ENCODE results near the gene RANBP1.
A peak's percentile ranks its signal among the peaks of the same experiment; 100 is the strongest.

Gene RANBP1

GRCh38 chr22:20125201-20126174 is 9.6 kb downstream of the RANBP1 start:
- no peak for DNase-seq

DNA sequence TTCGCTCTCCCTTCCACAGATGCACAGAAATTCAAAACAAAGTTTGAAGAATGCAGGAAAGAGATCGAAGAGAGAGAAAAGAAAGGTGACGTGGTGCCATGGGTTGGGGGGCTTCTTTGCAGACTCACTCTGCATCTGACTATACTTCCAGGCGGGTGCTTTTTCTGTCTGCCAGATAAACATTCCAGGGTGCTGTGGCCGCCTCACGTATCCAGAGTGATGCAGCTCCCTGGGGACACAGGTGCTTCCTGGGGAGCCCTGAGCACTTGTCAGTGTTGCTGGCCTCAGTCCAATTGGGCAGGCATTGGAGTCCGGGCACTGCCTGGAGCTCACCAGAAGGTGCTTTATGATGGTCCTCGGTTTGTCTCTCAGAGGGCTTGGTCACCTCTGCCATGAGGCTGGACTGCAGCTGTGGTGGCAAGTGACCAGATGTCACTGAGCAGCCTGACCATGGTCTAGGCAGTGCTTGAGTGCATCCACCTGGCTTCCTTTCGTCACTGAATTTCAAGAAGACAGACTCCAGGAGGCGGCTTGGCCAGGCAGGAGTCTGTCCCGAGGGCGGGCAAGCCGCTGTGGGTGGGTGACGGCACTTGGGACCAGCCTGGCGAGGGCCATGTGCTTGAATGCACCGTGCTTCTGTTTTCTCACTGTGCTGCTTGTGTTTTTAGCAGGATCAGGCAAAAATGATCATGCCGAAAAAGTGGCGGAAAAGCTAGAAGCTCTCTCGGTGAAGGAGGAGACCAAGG is 10.6 kb downstream of the RANBP1 start:
- DNase-seq = no peak

DNA sequence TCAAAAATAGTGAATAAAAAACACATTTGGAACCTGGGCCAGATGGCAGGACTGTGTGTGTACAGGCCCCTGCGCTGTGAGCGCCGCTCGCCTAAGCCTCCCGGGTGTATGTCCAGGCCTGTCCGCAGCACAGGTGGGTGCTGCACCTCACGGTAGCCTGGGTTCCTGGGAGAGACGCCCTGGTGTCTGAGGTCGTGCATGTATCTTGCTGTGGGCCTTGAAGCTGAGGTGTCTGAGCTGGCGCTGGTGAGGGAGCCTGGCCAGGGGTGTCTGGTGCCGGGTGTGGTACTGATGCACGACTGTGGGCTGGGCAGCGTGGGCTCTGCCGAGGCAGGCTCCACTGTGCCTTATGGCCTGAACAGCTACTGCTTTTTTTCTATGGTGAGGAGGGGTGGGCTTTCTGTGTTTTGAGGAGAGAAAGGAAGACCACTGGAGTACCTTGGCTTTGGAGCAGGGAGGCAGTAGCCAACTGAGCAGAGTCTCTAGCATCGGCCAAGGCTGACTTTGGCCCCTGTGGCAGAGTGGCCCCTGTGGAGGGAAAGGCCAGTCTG is 11.5 kb downstream of the RANBP1 start:
- no peak for DNase-seq

- DNase-seq = no peak
Observed at GRCh38 chr22:20127869-20128618, 12.1 kb downstream of the RANBP1 start.

- no peak for DNase-seq
Observed at GRCh38 chr22:20128619-20128901, 12.7 kb downstream of the RANBP1 start.

- DNase-seq = peak in 1 of 2 experiments; percentile 12
Observed at GRCh38 chr22:20128902-20129746, 13.2 kb downstream of the RANBP1 start.

DNA sequence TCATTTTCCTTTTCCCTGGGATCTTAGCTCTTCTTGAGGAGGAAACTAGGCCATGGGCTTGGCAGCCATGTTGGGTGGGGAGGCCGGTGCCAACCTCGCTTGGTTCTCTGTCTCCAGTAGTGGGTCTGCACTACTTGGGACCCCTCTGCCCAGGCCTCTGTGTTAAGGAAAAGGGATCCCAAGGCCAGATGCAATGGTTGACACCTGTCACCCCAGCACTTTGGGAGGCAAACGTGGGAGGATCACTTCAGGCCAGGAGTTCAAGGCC is 13.8 kb downstream of the RANBP1 start:
- DNase-seq = no peak

- no peak for DNase-seq
Observed at GRCh38 chr22:20130319-20130718, 14.4 kb downstream of the RANBP1 start.

- DNase-seq = peak; percentile 44 to 51
Observed at GRCh38 chr22:20130731-20131596, 15.1 kb downstream of the RANBP1 start.

DNA sequence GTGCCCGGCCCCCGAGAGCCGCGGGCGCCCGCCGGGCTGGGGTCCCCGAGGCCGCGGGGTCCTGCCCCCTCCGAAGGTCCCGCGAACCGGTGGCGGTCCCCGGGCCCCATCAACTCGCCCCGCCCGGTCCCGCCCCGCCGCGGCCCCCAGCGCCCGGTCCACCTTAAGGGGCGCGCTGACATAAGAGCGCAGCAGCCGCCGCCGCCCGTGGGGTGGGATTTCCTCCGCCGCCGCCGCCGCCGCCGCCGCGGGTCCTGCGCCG is 15.6 kb downstream of the RANBP1 start, which contains the start of gene ZDHHC8:
Gene ZDHHC8, plus strand, starts transcription at position 208 of the 262 bp plus-strand sequence. CDS start 144 bp downstream, outside the sequence.
- DNase-seq = no peak

DNA sequence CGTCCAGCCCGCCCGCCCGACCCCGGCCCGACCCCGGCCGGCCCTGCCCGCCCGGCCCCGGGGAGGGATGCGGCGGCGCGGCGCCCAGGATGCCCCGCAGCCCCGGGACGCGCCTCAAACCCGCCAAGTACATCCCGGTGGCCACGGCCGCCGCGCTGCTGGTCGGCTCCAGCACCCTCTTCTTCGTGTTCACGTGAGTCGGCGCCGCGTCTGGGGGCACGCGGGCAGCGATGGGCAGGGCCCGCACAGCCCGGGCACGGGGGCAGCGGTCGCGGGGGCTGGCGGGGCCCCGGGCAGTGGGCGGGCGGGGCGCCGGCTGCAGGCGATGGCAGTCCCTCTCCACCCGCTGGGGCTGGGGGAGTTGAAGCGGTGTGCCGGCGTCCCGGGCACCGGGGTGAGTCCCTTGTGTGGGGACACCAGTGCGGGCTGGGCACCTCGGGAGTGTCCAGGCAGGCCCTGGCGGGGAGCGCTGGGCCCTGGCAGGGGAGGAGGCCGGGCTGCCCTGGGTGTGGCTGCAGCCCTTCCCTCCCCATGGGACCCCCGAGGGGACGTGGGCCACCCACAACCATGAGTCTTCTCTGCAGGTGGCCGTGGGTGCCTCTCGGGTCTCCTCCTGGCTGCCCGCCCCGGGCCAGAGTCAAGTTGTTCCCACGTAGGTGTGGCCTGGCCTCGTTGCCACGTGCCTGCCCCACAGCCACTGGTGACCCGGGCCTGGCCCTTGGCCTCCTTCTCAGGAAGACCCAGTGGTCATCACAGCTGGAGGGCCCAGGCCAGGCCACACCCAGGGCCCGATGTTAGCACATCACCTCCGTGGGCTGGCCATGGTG is 16.2 kb downstream of the RANBP1 start:
- DNase-seq = no peak

DNA sequence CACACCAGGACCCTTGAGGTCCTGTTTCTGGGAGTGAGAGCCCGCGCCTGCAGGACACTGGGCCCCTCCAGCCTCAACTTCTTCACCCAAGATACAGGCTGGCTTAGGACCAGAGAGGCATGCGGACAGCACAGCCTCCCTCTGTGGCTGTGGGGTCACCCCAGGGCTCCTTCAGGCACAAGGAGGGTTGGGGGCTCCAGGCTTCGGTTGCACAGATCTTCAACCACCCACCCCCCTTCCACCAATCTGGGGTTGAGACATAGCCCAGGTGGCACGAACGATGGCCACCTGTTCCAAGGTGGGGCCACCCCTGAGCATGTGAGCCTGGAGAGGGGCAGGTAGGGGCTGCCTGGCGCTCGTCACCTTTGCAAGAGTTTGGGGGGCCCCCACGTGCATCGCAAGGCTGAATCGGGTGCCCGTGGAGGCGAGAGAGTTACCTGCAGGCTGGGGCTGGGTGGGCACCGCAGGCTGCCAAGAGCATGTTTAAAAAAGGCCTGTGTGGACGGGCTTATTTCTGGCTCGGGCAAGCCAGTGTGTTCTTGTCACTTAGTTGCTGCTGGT is 16.9 kb downstream of the RANBP1 start:
- no peak for DNase-seq

GRCh38 chr22:20133930-20134549 is 18.1 kb downstream of the RANBP1 start:
- no peak for DNase-seq

- no peak for DNase-seq
Observed at GRCh38 chr22:20135265-20135664, 19.4 kb downstream of the RANBP1 start.

GRCh38 chr22:20135806-20136602 is 20.1 kb downstream of the RANBP1 start:
- no peak for DNase-seq

DNA sequence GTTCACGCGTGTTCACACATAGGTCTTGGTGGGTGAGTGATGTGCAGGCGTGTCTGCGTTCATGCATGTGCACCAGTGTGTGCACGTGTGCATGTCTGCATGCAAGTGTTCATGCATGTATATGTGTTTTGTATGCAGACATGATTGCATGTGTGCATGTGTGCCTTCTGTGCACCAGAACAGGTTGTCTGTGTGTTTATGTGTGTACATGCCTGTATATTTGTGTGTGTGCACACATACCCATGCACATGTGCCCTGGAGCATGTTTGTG is 20.6 kb downstream of the RANBP1 start:
- DNase-seq = no peak

DNA sequence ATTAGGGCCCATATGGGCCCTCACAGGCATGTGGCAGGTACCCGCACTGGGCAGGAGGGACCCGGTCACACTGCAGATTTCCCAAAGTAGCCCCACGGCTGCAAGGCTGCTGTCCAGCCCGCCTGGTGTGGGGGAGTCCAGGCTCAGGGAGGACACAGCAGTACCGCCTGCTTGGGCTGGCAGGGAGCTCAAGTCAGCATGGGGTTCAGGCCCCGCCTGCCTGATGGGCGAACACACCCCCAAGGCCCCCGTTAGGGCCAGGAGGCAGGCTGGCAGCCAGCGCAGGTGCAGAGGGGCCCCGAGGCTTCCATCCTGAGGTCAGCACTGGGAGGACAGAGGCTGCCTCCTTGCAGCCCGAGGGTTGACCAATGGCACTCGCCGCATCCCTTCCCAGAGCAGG is 21.2 kb downstream of the RANBP1 start:
- no peak for DNase-seq

- no peak for DNase-seq
Observed at GRCh38 chr22:20137671-20138416, 21.9 kb downstream of the RANBP1 start.

GRCh38 chr22:20138417-20138738 is 22.5 kb downstream of the RANBP1 start:
- no peak for DNase-seq

Measured in SW 1271 (cell line).